Sigmoid colon (tissue), 7 donors: ENCODE measurements around the gene RPP21. TPM values are rescaled to one million over a fixed set of nuclear protein-coding genes. Genes with fewer than 3 reads are reported as not detected.

Experiments used
- DNase-seq: peaks from one replicate; pipeline ENCODE4 v3.0.0-alpha.2; 2019
- H3K27ac ChIP-seq, 4 donors: fragments of 200-600 bp; sonication (generic); one replicate each; pipeline ENCODE4 v1.5.1; 2016 to 2019; ENCODE audit warnings: mild to moderate bottlenecking in 1 of 4
- H3K27me3 ChIP-seq, 3 donors: fragments of 200-600 bp; sonication (generic); one replicate each; pipeline ENCODE4 v1.5.1; 2019; ENCODE audit warnings: mild to moderate bottlenecking in 1 of 3
- H3K36me3 ChIP-seq, 4 donors: fragments of 200-600 bp; sonication (generic); one replicate each; pipeline ENCODE4 v1.5.1; 2016 to 2019
- H3K4me1 ChIP-seq, 4 donors: fragments of 200-600 bp; sonication (generic); one replicate each; pipeline ENCODE4 v1.5.1; 2017 to 2019
- H3K4me3 ChIP-seq, 4 donors: fragments of 200-600 bp; sonication (generic); one replicate each; pipeline ENCODE4 v1.5.1; 2017 to 2019; ENCODE audit warnings: mild to moderate bottlenecking in 2 of 4, moderate library complexity in 1 of 4
- H3K9me3 ChIP-seq, 4 donors: fragments of 200-600 bp in 3 of 4; sonication (generic) in 3 of 4; one replicate each; pipeline versions ENCODE4 v1.5.1 to v1.6.1; 2013 to 2019
- CTCF ChIP-seq, 4 experiments: fragments of 450-650 bp in 3 of 4; fragments of 200-600 bp in 1 of 4; IDR thresholded peaks; one replicate each; pipeline ENCODE4 v1.5.1; 2016 to 2019; ENCODE audit warnings: antibody characterized with exemption in 4 of 4, mild to moderate bottlenecking in 3 of 4, moderate library complexity in 2 of 4
- EP300 ChIP-seq, 4 donors: sonication (generic); formaldehyde crosslinking; IDR thresholded peaks; one replicate each; pipeline ENCODE4 v1.6.1; 2017; ENCODE audit warnings: antibody characterized with exemption in 4 of 4
- POLR2A ChIP-seq, 2 donors: fragments of 450-650 bp; IDR thresholded peaks; one replicate each; pipeline ENCODE4 v1.6.1; 2016; ENCODE audit warnings: antibody characterized with exemption in 2 of 2, mild to moderate bottlenecking in 2 of 2, moderate library complexity in 2 of 2
- POLR2AphosphoS5 ChIP-seq, 4 donors: sonication (generic); formaldehyde crosslinking; IDR thresholded peaks; one replicate each; pipeline ENCODE4 v1.6.1; 2017; ENCODE audit warnings: antibody characterized with exemption in 4 of 4
- WGBS, 2 donors: extraction: QIAGEN DNeasy Blood & Tissue Kit; methylation state at CpG; one replicate each; pipeline ENCODE4 v1.1.7; 2013; 5-methylcytosine and 5-hydroxymethylcytosine counted together
- intact Hi-C: fragments of 100-400 bp; cut with DNase I; formaldehyde crosslinking; loops from one replicate; pipeline ENCODE4 v1.15.1; 2023
- polyA plus RNA-seq, 3 donors: library from polyadenylated mRNA; stranded (reverse); fragments of 200-250 nt; gene quantifications; one replicate each; pipeline ENCODE4 v1.2.3, GENCODE V29; 2013
- small RNA-seq, 3 donors: library from RNA; depleted of rRNA; stranded (forward); fragments of <200 nt; gene quantifications; one replicate each; pipeline ENCODE3, GENCODE V24; 2016
- total RNA-seq, 4 donors: library from RNA; depleted of rRNA; stranded (reverse); fragments of >200 nt; gene quantifications; one replicate each; pipeline ENCODE4 v1.1.0, GENCODE V29; 2016
- donor health status: healthy with polysubstance abuse.
- donor health status: Bipolar disorder and iron deficiency.
- donor health status: healthy.

RPP21 gene
- total and polyA plus RNA-seq, 7 donors = 74.7 to 150 (median 134) TPM

- TF ChIP-seq EP300 (IDR thresholded peaks at IDR 0.05) (no peak), POLR2A (IDR thresholded peaks at IDR 0.05) (no peak), CTCF (IDR thresholded peaks at IDR 0.05) (no peak), POLR2AphosphoS5 (IDR thresholded peaks at IDR 0.05) (no peak)
- Histone ChIP-seq H3K9me3 (no peaks in the 10 kb centered on the region), H3K27me3 (no peaks in the 10 kb centered on the region), H3K4me1 (peaks cover 0 to 8% (median 2%) of the 10 kb centered on the region in 4 donors), H3K4me3 (no peak overlapping the region), H3K27ac (no peak overlapping the region), H3K36me3 (no peaks in the 10 kb centered on the region)
- intact Hi-C loops = no loop called here
- no peak for DNase-seq
- 21 to 38% methylated on average over 5 of the region's 5 CpGs for WGBS, 2 donors
These were observed 49.2 kb downstream of the RPP21 start for GRCh38 chr6:30394139-30394538.

Small RNA genes within 50 kb of the gene (small RNA-seq; reads per million reads assigned to genes)
- 0 reads per million in 3 donors for gene HLA-N

Other genes with a start within 250 kb of the RPP21 start
- gene TRIM31, start 232.1 kb upstream of the RPP21 start, total RNA-seq = 1 to 10 TPM in 1 of 4 donors, under 1 TPM in 1, not detected in 2; 0.36 to 2.2 TPM
- gene TRIM31, start 232.1 kb upstream of the RPP21 start, polyA plus RNA-seq = 100 to 1,000 TPM in 2 of 3 donors, 10 to 100 TPM in 1; 92.2 to 133 (median 118) TPM
- gene TRIM40, start 209.0 kb upstream of the RPP21 start, total RNA-seq = not detected
- 10 to 100 TPM in 2 of 3 donors, 1 to 10 TPM in 1; 6.6 to 23.8 (median 18.9) TPM for gene TRIM40, start 209.0 kb upstream of the RPP21 start, polyA plus RNA-seq
- gene TRIM10, start 183.9 kb upstream of the RPP21 start, total RNA-seq = under 1 TPM in 1 of 4 donors, not detected in 3; 0.36 TPM
- gene TRIM10, start 183.9 kb upstream of the RPP21 start, polyA plus RNA-seq = 1 to 10 TPM; 2.7 to 4.8 (median 3.5) TPM
- under 1 TPM in 2 of 4 donors, not detected in 2; 0.28 to 0.36 TPM for gene TRIM15, start 181.6 kb upstream of the RPP21 start, total RNA-seq
- gene TRIM15, start 181.6 kb upstream of the RPP21 start, polyA plus RNA-seq = 10 to 100 TPM; 38.4 to 52.0 (median 46.0) TPM
- gene TRIM26, start 131.8 kb upstream of the RPP21 start, total RNA-seq = 10 to 100 TPM; 34.2 to 42.7 (median 41.4) TPM
- 10 to 100 TPM; 35.4 to 60.4 (median 39.3) TPM for gene TRIM26, start 131.8 kb upstream of the RPP21 start, polyA plus RNA-seq
- 10 to 100 TPM; 11.9 to 23.2 (median 14.4) TPM for gene TRIM39, start 18.2 kb upstream of the RPP21 start, total RNA-seq
- gene TRIM39, start 18.2 kb upstream of the RPP21 start, polyA plus RNA-seq = 10 to 100 TPM in 1 of 3 donors, 1 to 10 TPM in 2; 5.1 to 11.2 (median 7.2) TPM
- gene HLA-E, start 144.4 kb downstream of the RPP21 start, total RNA-seq = 100 to 1,000 TPM; 323 to 462 (median 387) TPM
- gene HLA-E, start 144.4 kb downstream of the RPP21 start, polyA plus RNA-seq = 100 to 1,000 TPM; 139 to 753 (median 181) TPM
- 10 to 100 TPM; 31.6 to 36.3 (median 33.7) TPM for gene GNL1, start 211.3 kb downstream of the RPP21 start, total RNA-seq
- 10 to 100 TPM; 27.7 to 50.6 (median 43.2) TPM for gene GNL1, start 211.3 kb downstream of the RPP21 start, polyA plus RNA-seq
- gene PRR3, start 212.1 kb downstream of the RPP21 start, total RNA-seq = 10 to 100 TPM in 1 of 4 donors, 1 to 10 TPM in 3; 3.7 to 21.1 (median 4.6) TPM
- 1 to 10 TPM; 2.8 to 7.6 (median 3.0) TPM for gene PRR3, start 212.1 kb downstream of the RPP21 start, polyA plus RNA-seq
- 10 to 100 TPM; 26.9 to 38.8 (median 33.6) TPM for gene ABCF1, start 226.3 kb downstream of the RPP21 start, total RNA-seq
- gene ABCF1, start 226.3 kb downstream of the RPP21 start, polyA plus RNA-seq = 10 to 100 TPM; 17.4 to 46.7 (median 25.4) TPM